RWPE2 (cell line): Measurements from ENCODE around the gene PDE4D.

Experiments
- ATAC-seq: fragments of 200-7000 bp; cut with Tn5 transposase; 3 replicates; pipeline ENCODE4 v1.9.1; 2021; ENCODE audit warnings: low read depth
- DNase-seq: peaks from one replicate; pipeline ENCODE4 v3.0.0-alpha.2; 2020; ENCODE audit warnings: low spot score
- H3K27ac ChIP-seq: fragments of 450-650 bp; 2 replicates; pipeline ENCODE4 v1.5.1; 2017; ENCODE audit warnings: mild to moderate bottlenecking; ENCODE audit not compliant: poor library complexity, severe bottlenecking
- H3K27me3 ChIP-seq: fragments of 250-450 bp; sonication (Bioruptor Pico); 2 replicates; pipeline ENCODE4 v1.5.1; 2021; ENCODE audit warnings: mild to moderate bottlenecking, moderate library complexity; ENCODE audit not compliant: insufficient read depth, poor library complexity, severe bottlenecking
- H3K36me3 ChIP-seq: fragments of 250-450 bp; sonication (Bioruptor Pico); 2 replicates; pipeline ENCODE4 v1.5.1; 2020; ENCODE audit warnings: low read depth, mild to moderate bottlenecking, moderate library complexity
- H3K4me1 ChIP-seq: fragments of 250-450 bp; sonication (Bioruptor Pico); 2 replicates; pipeline ENCODE4 v1.5.1; 2021; ENCODE audit warnings: mild to moderate bottlenecking, moderate library complexity; ENCODE audit not compliant: insufficient read depth, poor library complexity, severe bottlenecking
- H3K4me3 ChIP-seq: fragments of 250-450 bp; sonication (Bioruptor Pico); 2 replicates; pipeline ENCODE4 v1.5.1; 2021; ENCODE audit warnings: mild to moderate bottlenecking, moderate library complexity; ENCODE audit not compliant: severe bottlenecking
- H3K9me3 ChIP-seq: fragments of 250-450 bp; sonication (Bioruptor Pico); 2 replicates; pipeline ENCODE4 v1.5.1; 2021; ENCODE audit warnings: mild to moderate bottlenecking, moderate library complexity; ENCODE audit not compliant: severe bottlenecking
- CTCF ChIP-seq: fragments of 450-650 bp; IDR thresholded peaks from one replicate; pipeline ENCODE4 v1.5.1; 2017; ENCODE audit warnings: mild to moderate bottlenecking, moderate library complexity; ENCODE audit not compliant: poor library complexity, severe bottlenecking

Gene PDE4D

GRCh38 chr5:59351076-59351794 lies 542.3 kb downstream of the PDE4D start:
- Histone ChIP-seq H3K9me3 (no peaks in the 10 kb centered on the region), H3K27ac (no peak overlapping the region), H3K36me3 (no peaks in the 10 kb centered on the region), H3K4me1 (peaks cover 7% of the 10 kb centered on the region), H3K27me3 (no peaks in the 10 kb centered on the region), H3K4me3 (no peak overlapping the region)
- no peak for ATAC-seq
- no peak for TF ChIP-seq CTCF
- no peak for DNase-seq

GRCh38 chr5:59348189-59348588 lies 545.3 kb downstream of the PDE4D start:
- no peaks in the 10 kb centered on the region for H3K9me3 ChIP-seq
- H3K27ac ChIP-seq, result no peak overlapping the region
- H3K4me1 ChIP-seq, result no peaks in the 10 kb centered on the region
- no peak for DNase-seq
- H3K4me3 ChIP-seq, result no peak overlapping the region
- TF ChIP-seq CTCF, result peak; percentile 53
- no peaks in the 10 kb centered on the region for H3K36me3 ChIP-seq
- ATAC-seq, result 0 out of 3 replicates have a peak, but pooled peaks have one; percentile 42
- no peaks in the 10 kb centered on the region for H3K27me3 ChIP-seq

- no peak for TF ChIP-seq CTCF
- no peak for DNase-seq
- Histone ChIP-seq H3K36me3 (no peaks in the 10 kb centered on the region), H3K4me1 (no peaks in the 10 kb centered on the region), H3K9me3 (no peaks in the 10 kb centered on the region), H3K4me3 (no peak overlapping the region), H3K27ac (no peak overlapping the region), H3K27me3 (no peaks in the 10 kb centered on the region)
- ATAC-seq, result no peak
Observed at GRCh38 chr5:59346982-59347381, 546.5 kb downstream of the PDE4D start.

GRCh38 chr5:59346514-59346913 lies 547.0 kb downstream of the PDE4D start:
- H3K4me1 ChIP-seq, result no peaks in the 10 kb centered on the region
- H3K27me3 ChIP-seq, result no peaks in the 10 kb centered on the region
- TF ChIP-seq CTCF, result no peak
- ATAC-seq (no peak), DNase-seq (no peak)
- H3K36me3 ChIP-seq, result no peaks in the 10 kb centered on the region
- no peaks in the 10 kb centered on the region for H3K9me3 ChIP-seq
- H3K27ac ChIP-seq, result no peak overlapping the region
- no peak overlapping the region for H3K4me3 ChIP-seq

- H3K27ac ChIP-seq, result no peak overlapping the region
- DNase-seq, result no peak
- no peaks in the 10 kb centered on the region for H3K27me3 ChIP-seq
- no peaks in the 10 kb centered on the region for H3K9me3 ChIP-seq
- H3K4me1 ChIP-seq, result no peaks in the 10 kb centered on the region
- no peak for TF ChIP-seq CTCF
- H3K4me3 ChIP-seq, result no peak overlapping the region
- H3K36me3 ChIP-seq, result no peaks in the 10 kb centered on the region
- ATAC-seq, result no peak
Observed at GRCh38 chr5:59342181-59342580, 551.3 kb downstream of the PDE4D start.
